GM19455 (cell line): ENCODE results near the gene MCRIP1.

Experiments
- ATAC-seq: cut with Tn5 transposase; IDR thresholded peaks from one replicate; pipeline ENCODE4 v1.9.1; 2021; ENCODE audit not compliant: unreplicated experiment

The MCRIP1 gene, protein sequence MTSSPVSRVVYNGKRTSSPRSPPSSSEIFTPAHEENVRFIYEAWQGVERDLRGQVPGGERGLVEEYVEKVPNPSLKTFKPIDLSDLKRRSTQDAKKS

DNA sequence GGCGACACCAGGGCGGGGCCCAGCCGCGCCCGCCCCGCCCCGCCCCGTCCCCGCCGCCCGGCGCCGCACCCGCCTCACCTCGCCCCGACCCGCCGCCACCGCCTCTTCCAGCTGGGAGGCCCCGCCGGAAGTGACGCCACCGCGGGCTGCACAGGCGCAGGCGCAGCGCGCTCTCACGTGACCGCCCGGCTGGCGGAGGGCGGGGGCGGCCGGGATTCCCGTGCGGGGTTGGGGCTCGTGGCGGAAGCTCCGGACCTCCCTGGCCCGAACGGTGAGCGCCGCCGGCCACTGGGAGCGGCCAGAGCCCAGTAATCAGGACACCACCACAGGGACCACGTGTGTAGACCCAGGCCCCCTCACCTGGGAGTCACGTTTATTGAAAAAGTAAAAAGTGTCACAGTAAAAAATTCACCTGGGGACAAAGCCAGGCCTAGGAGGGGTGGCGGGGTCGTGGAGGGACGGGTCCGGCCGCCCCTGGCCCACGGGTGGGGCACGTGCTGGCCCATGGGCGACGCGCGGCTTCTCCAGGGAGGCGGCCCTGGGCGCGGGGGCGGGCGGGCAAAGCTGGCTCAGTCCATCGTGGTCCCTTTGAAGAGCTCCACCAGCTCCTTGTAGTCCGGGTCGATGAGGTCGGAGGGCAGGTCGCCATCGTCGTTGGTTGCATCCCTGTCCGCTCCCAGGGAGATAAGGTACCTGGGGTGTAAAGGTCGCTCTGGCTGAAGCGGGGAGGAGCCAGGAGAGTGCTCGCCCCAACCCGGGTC, at the start of gene MCRIP1:
MCRIP1 (minus strand) TSS at position 132 of the 761 bp plus-strand sequence. CDS start 8,785 bp downstream, outside the sequence.
- peak; percentile 60 for ATAC-seq

DNA sequence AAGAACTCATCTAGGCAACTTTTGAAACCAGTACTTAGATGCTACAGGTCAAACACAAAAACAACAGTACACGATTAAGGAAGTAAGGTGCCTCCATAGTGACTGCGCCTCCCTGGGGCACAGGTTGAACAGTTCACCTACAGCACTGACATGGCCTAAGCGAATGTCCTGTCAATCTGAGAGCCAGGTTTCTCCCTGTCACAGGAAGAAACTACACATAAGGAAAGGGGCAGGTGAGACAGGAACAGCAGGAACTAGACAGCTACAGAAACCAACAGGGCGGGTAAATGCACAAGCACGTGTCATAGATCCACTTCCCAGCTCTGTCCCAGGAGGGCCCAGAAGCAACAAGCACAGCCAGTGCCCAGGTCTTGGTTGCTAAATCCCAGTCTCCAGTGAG, 46.0 kb upstream of the MCRIP1 start:
- no peak for ATAC-seq

- no peak for ATAC-seq
Observed at GRCh38 chr17:81878294-81878693, 45.2 kb upstream of the MCRIP1 start.

- ATAC-seq: no peak
Observed at GRCh38 chr17:81877569-81877968, 44.5 kb upstream of the MCRIP1 start.

- peak; percentile 14 for ATAC-seq
Observed at GRCh38 chr17:81871387-81872230, 38.5 kb upstream of the MCRIP1 start.

DNA sequence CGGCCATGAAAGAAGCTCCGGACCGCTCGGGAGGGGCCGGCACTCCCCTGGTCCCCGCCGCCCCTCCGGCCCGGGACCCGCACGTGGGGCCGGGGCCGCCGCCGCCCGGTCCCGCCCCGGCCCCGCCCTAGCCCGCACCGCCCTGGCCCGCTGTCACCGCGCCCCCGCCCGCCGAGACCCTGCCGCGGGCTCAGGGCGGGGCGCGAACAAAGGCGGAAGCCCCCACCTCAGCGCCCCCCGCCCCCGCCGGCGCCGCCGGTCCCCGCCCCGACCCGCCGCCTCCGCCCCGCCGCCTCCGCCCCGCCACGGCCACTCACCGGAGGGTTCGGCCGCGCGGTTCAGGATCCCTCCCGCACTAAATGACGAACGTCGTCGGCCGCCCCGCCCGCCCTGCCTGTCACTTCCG, 37.9 kb upstream of the MCRIP1 start, which contains the start of gene ARHGDIA:
ARHGDIA (minus strand) TSS at position 357 of the 406 bp plus-strand sequence. CDS start 1,407 bp downstream, outside the sequence.
- peak; percentile 42 for ATAC-seq

- no peak for ATAC-seq
Observed at GRCh38 chr17:81870131-81870980, 37.3 kb upstream of the MCRIP1 start.

DNA sequence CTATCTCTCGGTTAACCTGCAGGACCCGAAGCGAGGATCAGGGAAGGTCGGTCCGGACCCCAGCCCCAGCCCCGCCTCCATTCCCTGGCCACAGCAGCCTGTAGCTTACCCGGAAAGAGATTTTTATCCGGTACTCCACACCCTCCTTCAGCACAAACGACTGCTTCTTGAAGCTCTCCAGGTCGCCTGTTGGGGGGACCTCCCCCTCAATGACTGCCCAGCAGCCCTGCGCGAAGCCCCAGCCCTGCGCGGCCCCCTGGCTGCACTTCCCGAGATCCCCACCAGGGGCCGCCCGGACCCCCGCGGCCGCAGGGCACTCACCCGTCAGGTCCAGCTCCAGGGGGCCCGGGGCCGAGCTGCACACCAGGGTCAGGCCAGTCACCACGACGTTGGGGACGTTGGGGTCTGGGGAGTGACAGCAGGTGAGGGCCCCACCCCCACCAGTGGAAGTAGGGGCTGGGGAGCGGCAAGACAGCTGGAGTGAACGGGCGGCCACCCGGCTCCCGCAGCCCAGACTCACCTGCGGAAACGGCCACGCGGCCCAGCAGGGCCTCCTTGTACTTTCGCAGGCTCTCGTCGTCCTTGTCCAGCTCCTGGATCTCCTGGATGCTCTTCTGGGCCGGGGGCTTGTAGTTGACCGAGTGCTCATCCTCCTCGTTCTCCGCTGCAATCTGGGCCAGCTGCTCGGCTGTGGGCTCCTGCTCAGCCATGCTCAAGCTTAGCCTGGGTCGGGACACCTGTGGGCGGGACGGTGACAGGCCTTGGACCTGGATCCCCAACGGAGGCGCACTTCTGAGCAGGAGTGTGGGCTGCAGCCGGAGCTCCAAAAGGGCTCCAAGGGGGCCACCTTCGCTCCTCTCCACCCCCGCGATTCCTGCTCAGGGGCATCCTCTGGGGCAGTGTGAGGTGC, 36.4 kb upstream of the MCRIP1 start:
- ATAC-seq: no peak

- ATAC-seq: no peak
Observed at GRCh38 chr17:81868674-81869220, 35.7 kb upstream of the MCRIP1 start.

- no peak for ATAC-seq
Observed at GRCh38 chr17:81867991-81868673, 35.0 kb upstream of the MCRIP1 start.

DNA sequence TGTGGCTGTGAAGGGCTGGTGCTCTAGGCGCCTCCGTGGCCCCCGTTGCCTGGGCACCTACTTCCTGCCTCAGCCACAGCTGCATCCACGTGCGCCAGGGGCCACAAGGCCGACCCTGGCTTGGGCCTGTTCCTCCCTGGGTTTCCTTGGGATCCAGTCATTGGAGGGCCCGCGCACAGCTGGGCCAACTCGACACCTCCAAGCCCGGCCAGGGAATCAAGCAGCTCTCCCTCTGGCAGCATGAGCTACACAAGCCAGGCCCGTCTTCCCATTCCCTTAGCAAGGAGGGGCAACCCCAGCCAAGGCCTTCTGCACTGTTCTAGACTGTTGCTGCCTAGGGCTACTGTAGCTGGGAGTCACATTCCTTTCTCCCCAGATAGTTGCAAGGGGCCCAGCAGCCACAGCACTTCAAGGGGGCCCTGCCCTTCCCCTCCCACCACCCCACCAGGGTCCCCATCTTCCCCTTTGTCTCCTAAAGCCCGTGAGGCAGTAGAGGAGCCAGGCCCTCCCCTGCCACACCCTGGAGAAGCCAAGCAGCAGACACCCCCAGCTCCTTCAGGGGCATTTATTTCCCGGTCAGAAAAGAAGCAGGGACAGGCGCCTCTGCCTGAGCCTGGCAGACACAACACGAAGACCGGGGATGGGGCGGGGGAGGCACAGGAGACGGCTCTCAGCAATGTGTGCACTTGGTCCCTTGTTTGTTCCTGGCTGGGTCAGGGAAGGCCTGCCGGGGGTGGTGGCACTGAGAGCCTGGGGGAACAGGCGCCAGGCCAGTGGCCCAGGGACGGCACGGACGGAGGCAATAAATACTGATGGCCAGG, 34.3 kb upstream of the MCRIP1 start:
- ATAC-seq: no peak

DNA sequence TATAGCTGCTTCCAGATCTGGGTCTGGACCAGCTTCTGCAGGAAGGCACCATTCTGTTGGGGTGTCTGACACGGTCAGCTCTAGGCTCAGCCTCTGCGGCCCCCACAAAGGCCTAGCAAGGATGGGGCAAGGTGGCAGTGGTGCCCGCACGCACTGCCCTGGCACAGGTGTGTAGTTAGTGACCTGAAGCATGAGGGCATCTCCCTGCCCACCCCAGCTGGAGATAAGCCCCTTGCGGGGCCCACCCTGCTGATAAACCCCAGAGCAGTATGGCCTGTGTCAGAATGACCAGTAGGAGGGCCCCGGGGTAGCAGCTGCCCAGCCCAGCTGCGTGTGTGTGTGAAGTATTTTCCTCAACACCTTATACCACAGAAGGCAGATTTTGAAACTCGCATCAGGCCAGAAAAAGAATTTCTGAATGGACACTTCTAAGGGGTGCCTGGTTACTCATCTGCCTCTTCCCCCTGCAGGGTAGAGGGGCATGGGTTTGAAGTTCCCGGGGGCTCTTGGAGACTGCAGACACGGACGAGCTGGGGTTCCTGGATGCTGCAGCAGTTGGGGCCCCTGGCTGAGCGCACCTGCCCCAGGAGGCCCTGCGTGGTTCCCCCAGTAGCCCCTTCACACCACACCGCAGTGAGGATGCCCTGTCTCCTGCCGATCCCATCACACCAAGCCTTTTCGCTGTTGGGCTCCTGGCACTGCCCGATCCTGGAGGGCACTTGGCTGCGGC, 33.5 kb upstream of the MCRIP1 start:
- no peak for ATAC-seq

DNA sequence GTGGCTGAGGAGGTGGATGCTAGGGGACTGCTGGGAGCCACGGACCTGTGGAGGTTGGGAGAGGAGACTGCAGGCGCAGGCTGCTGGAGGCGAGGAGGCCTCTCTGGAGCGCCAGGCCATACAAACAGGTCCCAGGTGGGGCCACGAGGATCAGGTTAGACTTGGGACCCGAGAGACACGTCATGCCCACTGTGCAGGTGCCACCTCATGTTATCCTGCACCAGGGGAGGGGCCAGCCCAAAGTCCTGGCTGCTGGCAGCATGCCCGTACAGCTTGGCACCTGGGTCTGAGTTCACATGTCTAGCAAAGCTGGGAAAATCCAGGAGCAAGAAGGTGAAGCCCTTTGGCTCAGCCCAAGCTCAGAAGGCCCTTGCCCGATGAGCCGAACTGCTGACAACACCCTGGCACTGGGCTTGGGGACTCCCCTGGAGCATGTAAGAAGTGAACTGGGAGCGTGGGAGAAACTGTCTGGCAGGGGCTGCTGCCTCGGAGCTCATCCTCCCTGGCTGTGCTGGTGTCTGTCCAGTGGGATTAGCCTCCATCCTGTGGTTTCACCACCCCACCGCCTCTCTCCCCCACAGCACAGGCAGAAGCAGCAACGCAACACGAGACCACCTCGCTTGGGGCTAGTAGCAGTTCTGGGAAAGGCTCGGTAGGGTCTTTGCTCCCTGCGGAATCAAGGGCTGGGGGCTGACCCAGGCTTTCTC, 32.8 kb upstream of the MCRIP1 start:
- ATAC-seq: no peak

GRCh38 chr17:81865358-81865732, 32.3 kb upstream of the MCRIP1 start:
- no peak for ATAC-seq

DNA sequence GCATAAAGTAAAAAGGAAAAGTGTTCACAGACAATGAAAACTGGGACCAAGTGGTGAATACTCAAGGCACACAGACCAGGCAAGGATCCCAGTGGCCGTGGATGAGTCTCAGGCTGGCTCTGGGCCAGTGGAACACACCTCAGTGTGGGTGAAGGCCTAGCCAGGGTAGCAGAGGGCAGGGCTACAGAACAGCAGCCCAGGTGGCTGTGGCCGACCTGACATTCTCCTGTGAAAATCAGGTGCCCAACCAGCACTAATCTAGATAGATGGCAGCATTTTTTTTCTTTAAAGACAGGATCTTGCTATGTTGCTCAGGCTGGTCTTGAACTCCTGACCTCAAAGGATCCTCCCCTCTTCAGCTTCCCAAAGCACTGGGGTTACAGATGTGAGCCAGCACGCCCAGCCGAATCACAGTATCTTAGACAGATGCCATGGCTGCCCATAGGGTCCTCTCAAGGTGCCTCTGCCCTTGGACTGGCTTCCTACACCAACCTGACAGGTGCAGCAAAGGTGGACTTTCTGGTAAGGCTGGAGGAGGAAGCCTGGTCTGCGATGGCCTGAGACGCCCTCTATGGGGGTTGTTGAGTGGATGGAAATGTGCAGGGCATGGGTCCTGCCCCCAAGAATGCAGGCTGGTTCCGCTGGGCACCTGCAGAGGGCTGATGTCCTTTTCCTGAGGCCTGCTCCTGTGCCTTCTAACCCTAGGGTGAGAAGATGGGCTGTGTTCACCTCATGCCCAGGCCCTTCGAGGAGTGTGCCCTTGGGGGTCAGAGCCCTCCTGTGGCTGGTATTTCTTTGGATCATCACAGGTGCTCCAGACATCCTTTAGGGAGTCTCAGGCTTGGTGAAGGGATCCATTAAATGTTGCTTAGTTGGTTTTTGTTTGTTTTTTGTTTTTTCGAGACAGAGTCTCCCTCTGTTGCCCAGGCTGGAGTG, 31.0 kb upstream of the MCRIP1 start:
- no peak for ATAC-seq
